GM23338 (cell line): Measurements from ENCODE around the gene JAKMIP1. TPM values are rescaled to one million over a fixed set of nuclear protein-coding genes. Genes with fewer than 3 reads are reported as not detected.

Experiments
- ATAC-seq: fragments of 200-7000 bp; cut with Tn5 transposase; 3 replicates; pipeline ENCODE4 v1.9.1; 2020
- DNase-seq: peaks from one replicate; pipeline ENCODE4 v3.0.0-alpha.2; 2015; ENCODE audit warnings: low spot score
- H2AFZ ChIP-seq: fragments of 200-600 bp; sonication (generic); 2 replicates; pipeline ENCODE4 v1.8.0; 2016; ENCODE audit warnings: antibody characterized with exemption, mild to moderate bottlenecking, moderate library complexity
- H3F3A ChIP-seq: fragments of 200-600 bp; sonication (generic); replicated peaks from 2 replicates; pipeline ENCODE4 v1.8.0; 2017; ENCODE audit warnings: antibody characterized with exemption, mixed run types, low read depth
- H3K27ac ChIP-seq: fragments of 200-600 bp; sonication (generic); 2 replicates; pipeline ENCODE4 v1.6.1; 2016; ENCODE audit warnings: low read depth
- H3K27me3 ChIP-seq: fragments of 200-600 bp; sonication (generic); 2 replicates; pipeline ENCODE4 v1.8.0; 2016; ENCODE audit warnings: mild to moderate bottlenecking, mixed run types, moderate library complexity; ENCODE audit not compliant: insufficient read depth
- H3K36me3 ChIP-seq: fragments of 200-600 bp; sonication (generic); 2 replicates; pipeline ENCODE4 v1.8.0; 2016; ENCODE audit warnings: mild to moderate bottlenecking; ENCODE audit not compliant: insufficient read depth
- H3K4me1 ChIP-seq: fragments of 200-600 bp; sonication (generic); 2 replicates; pipeline ENCODE4 v1.8.0; 2016; ENCODE audit warnings: mild to moderate bottlenecking, moderate library complexity; ENCODE audit not compliant: insufficient read depth
- H3K4me2 ChIP-seq: fragments of 200-600 bp; sonication (generic); 2 replicates; pipeline ENCODE4 v1.7.1; 2017; ENCODE audit warnings: mixed run types
- H3K4me3 ChIP-seq: fragments of 200-600 bp; sonication (generic); 2 replicates; pipeline ENCODE4 v1.6.1; 2016; ENCODE audit warnings: mixed run types
- H3K79me2 ChIP-seq: fragments of 200-600 bp; sonication (generic); replicated peaks from 2 replicates; pipeline ENCODE4 v1.8.0; 2017; ENCODE audit warnings: mild to moderate bottlenecking; ENCODE audit not compliant: insufficient read depth
- H3K9me2 ChIP-seq: fragments of 200-600 bp; sonication (generic); 2 replicates; pipeline ENCODE4 v1.8.0; 2017; ENCODE audit not compliant: insufficient read depth
- H4K20me1 ChIP-seq: fragments of 200-600 bp; sonication (generic); replicated peaks from 2 replicates; pipeline ENCODE4 v1.8.0; 2017; ENCODE audit warnings: mild to moderate bottlenecking; ENCODE audit not compliant: insufficient read depth
- H3K27ac Mint-ChIP-seq: 2 replicates; pipeline ENCODE4 v1.8.0; 2020; ENCODE audit warnings: inconsistent platforms, mild to moderate bottlenecking, moderate library complexity, mixed read lengths
- H3K27me3 Mint-ChIP-seq: 3 replicates; pipeline ENCODE4 v1.8.0; 2022; ENCODE audit warnings: low read depth, mild to moderate bottlenecking, moderate library complexity, mixed read lengths, inconsistent platforms; ENCODE audit not compliant: insufficient read depth, poor library complexity
- H3K36me3 Mint-ChIP-seq: 3 replicates; pipeline ENCODE4 v1.8.0; 2021; ENCODE audit warnings: low read depth, mild to moderate bottlenecking, inconsistent platforms, moderate library complexity, mixed read lengths
- H3K4me1 Mint-ChIP-seq: 3 replicates; pipeline ENCODE4 v1.8.0; 2020; ENCODE audit warnings: mild to moderate bottlenecking, inconsistent platforms, mixed read lengths
- H3K4me3 Mint-ChIP-seq: 3 replicates; pipeline ENCODE4 v1.8.0; 2021; ENCODE audit warnings: moderate library complexity, mild to moderate bottlenecking, inconsistent platforms, mixed read lengths
- H3K9me3 Mint-ChIP-seq: 3 replicates; pipeline ENCODE4 v1.8.0; 2020; ENCODE audit warnings: moderate library complexity, mild to moderate bottlenecking, inconsistent platforms, mixed read lengths
- JUNB ChIP-seq: IDR thresholded peaks from one replicate; pipeline ENCODE4 v1.6.1; 2016; ENCODE audit warnings: antibody characterized with exemption; ENCODE audit not compliant: unreplicated experiment
- STAT1 ChIP-seq: IDR thresholded peaks from one replicate; pipeline ENCODE4 v1.6.1; 2016; ENCODE audit warnings: antibody characterized with exemption; ENCODE audit not compliant: unreplicated experiment
- ZNF114 ChIP-seq: fragments of 250-450 bp; sonication (Bioruptor Pico); IDR thresholded peaks from 2 replicates; pipeline ENCODE4 v1.5.0; 2020; ENCODE audit warnings: mild to moderate bottlenecking, moderate library complexity
- ZNF331 ChIP-seq: fragments of 250-450 bp; sonication (Bioruptor Pico); IDR thresholded peaks from 2 replicates; pipeline ENCODE4 v1.5.0; 2020; ENCODE audit warnings: low read depth, mild to moderate bottlenecking, moderate library complexity
- polyA plus RNA-seq: library from polyadenylated mRNA; unstranded; fragments of >200 nt; fragmentation: Nextera tagmentation; extraction: Ambion mirVana; gene quantifications from 2 replicates; pipeline ENCODE4 v1.2.1, GENCODE V29; 2016
- total RNA-seq: library from RNA; depleted of rRNA; stranded (reverse); fragments of >200 nt; shearing (Covaris generic); gene quantifications from 2 replicates; pipeline ENCODE4 v1.2.3, GENCODE V29; 2014
- TF ChIP-seq, protein P1 (sequence below): fragments of 250-450 bp; sonication (Bioruptor Pico); IDR thresholded peaks from 2 replicates; pipeline ENCODE4 v1.5.0; 2020; ENCODE audit warnings: mild to moderate bottlenecking, moderate library complexity
- TF ChIP-seq, protein P2 (sequence below), 2 experiments: fragments of 200-600 bp in 1 of 2; sonication (generic) in 1 of 2; conservative IDR thresholded peaks; 2 replicates each; pipeline versions ENCODE4 v1.5.1 to v1.6.1; 2016 to 2017; ENCODE audit warnings: antibody characterized with exemption in 2 of 2, low read depth in 2 of 2, mild to moderate bottlenecking in 2 of 2, moderate library complexity in 1 of 2
- TF ChIP-seq, protein P3 (sequence below): IDR thresholded peaks from 2 replicates; pipeline ENCODE4 v1.6.1; 2016; ENCODE audit warnings: antibody characterized with exemption

The JAKMIP1 gene
- total and polyA plus RNA-seq, 2 experiments from 2014 or later: 4.6 to 5.1 TPM

DNA sequence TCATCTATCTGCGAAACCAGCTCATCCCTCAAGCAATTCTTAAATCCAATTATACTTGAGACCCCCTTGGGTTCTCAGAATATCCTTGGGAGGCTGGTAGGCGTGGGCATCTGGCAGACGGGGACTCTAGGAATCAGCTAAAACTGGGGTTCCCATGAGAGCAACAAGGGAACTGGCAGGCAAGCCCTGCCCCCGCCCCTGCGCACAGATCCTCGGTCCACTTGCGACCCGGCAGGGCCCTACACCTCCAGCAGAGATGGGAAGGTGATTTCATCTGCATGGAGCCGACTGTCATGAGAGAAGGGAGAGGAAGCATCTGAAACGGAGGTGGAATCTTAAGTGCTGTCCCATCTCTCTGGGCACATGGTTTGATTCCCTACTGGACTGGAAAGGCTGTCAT is 172.2 kb downstream of the JAKMIP1 start (continued):
- TF ChIP-seq, protein P1, sequence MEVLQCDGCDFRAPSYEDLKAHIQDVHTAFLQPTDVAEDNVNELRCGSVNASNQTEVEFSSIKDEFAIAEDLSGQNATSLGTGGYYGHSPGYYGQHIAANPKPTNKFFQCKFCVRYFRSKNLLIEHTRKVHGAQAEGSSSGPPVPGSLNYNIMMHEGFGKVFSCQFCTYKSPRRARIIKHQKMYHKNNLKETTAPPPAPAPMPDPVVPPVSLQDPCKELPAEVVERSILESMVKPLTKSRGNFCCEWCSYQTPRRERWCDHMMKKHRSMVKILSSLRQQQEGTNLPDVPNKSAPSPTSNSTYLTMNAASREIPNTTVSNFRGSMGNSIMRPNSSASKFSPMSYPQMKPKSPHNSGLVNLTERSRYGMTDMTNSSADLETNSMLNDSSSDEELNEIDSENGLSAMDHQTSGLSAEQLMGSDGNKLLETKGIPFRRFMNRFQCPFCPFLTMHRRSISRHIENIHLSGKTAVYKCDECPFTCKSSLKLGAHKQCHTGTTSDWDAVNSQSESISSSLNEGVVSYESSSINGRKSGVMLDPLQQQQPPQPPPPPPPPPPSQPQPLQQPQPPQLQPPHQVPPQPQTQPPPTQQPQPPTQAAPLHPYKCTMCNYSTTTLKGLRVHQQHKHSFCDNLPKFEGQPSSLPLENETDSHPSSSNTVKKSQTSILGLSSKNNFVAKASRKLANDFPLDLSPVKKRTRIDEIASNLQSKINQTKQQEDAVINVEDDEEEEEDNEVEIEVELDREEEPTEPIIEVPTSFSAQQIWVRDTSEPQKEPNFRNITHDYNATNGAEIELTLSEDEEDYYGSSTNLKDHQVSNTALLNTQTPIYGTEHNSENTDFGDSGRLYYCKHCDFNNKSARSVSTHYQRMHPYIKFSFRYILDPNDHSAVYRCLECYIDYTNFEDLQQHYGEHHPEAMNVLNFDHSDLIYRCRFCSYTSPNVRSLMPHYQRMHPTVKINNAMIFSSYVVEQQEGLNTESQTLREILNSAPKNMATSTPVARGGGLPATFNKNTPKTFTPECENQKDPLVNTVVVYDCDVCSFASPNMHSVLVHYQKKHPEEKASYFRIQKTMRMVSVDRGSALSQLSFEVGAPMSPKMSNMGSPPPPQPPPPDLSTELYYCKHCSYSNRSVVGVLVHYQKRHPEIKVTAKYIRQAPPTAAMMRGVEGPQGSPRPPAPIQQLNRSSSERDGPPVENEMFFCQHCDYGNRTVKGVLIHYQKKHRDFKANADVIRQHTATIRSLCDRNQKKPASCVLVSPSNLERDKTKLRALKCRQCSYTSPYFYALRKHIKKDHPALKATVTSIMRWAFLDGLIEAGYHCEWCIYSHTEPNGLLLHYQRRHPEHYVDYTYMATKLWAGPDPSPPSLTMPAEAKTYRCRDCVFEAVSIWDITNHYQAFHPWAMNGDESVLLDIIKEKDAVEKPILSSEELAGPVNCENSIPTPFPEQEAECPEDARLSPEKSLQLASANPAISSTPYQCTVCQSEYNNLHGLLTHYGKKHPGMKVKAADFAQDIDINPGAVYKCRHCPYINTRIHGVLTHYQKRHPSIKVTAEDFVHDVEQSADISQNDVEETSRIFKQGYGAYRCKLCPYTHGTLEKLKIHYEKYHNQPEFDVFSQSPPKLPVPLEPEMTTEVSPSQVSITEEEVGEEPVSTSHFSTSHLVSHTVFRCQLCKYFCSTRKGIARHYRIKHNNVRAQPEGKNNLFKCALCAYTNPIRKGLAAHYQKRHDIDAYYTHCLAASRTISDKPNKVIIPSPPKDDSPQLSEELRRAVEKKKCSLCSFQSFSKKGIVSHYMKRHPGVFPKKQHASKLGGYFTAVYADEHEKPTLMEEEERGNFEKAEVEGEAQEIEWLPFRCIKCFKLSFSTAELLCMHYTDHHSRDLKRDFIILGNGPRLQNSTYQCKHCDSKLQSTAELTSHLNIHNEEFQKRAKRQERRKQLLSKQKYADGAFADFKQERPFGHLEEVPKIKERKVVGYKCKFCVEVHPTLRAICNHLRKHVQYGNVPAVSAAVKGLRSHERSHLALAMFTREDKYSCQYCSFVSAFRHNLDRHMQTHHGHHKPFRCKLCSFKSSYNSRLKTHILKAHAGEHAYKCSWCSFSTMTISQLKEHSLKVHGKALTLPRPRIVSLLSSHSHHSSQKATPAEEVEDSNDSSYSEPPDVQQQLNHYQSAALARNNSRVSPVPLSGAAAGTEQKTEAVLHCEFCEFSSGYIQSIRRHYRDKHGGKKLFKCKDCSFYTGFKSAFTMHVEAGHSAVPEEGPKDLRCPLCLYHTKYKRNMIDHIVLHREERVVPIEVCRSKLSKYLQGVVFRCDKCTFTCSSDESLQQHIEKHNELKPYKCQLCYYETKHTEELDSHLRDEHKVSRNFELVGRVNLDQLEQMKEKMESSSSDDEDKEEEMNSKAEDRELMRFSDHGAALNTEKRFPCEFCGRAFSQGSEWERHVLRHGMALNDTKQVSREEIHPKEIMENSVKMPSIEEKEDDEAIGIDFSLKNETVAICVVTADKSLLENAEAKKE (CRISPR knock-in tag): no peak
- TF ChIP-seq ZNF331 (no peak), STAT1 (no peak)
- TF ChIP-seq, protein P2, sequence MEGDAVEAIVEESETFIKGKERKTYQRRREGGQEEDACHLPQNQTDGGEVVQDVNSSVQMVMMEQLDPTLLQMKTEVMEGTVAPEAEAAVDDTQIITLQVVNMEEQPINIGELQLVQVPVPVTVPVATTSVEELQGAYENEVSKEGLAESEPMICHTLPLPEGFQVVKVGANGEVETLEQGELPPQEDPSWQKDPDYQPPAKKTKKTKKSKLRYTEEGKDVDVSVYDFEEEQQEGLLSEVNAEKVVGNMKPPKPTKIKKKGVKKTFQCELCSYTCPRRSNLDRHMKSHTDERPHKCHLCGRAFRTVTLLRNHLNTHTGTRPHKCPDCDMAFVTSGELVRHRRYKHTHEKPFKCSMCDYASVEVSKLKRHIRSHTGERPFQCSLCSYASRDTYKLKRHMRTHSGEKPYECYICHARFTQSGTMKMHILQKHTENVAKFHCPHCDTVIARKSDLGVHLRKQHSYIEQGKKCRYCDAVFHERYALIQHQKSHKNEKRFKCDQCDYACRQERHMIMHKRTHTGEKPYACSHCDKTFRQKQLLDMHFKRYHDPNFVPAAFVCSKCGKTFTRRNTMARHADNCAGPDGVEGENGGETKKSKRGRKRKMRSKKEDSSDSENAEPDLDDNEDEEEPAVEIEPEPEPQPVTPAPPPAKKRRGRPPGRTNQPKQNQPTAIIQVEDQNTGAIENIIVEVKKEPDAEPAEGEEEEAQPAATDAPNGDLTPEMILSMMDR (conservative IDR thresholded peaks at IDR 0.05; ENCODE audit: low read depth in 2 of 2): no peak

DNA sequence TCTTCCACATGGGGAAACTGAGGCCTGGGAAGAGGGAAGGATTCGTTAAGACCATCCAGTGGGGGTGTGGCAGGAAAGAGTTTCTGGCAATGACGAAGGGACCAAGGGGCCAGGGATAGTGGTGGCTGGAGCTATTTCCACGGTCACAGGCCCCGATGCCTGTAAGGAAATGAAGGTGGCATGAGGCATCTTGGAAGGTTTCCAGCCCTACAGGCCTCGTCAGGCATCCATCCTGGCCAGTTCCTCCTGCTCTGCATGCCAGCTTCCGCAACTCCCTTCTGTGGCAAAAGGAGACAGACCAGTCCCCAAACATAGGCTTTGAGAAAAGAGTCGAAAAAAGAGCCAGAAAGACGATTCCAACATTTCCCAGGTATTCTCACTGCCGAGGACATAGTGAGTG is 173.0 kb downstream of the JAKMIP1 start:
- no peak overlapping the region for H3K27ac ChIP-seq
- H3K27me3 Mint-ChIP-seq: peaks cover 14% of the 10 kb centered on the region
- H3K27ac Mint-ChIP-seq: no peak overlapping the region
- H3K9me2 ChIP-seq: no peaks in the 10 kb centered on the region
- no peak overlapping the region for H2AFZ ChIP-seq
- no peaks in the 10 kb centered on the region; the same call in 2 of the 3 replicates for H3K36me3 Mint-ChIP-seq
- peaks cover 17% of the 10 kb centered on the region for H3K4me1 Mint-ChIP-seq
- no peak for ATAC-seq
- no peak overlapping the region for H3K4me3 ChIP-seq
- no peaks in the 10 kb centered on the region for H3K36me3 ChIP-seq
- no peaks in the 10 kb centered on the region for H3K4me1 ChIP-seq
- no peak for DNase-seq
- no peaks in the 10 kb centered on the region for H3K27me3 ChIP-seq
- no peak overlapping the region for H3K4me2 ChIP-seq
- no peaks in the 10 kb centered on the region for H3K9me3 Mint-ChIP-seq
- no peak overlapping the region for H3K4me3 Mint-ChIP-seq
- H4K20me1 ChIP-seq: no peaks in the 10 kb centered on the region
- no peaks in the 10 kb centered on the region for H3K79me2 ChIP-seq
- H3F3A ChIP-seq: no peaks in the 10 kb centered on the region
- TF ChIP-seq JUNB: no peak
- no peak for TF ChIP-seq ZNF114 (CRISPR knock-in tag)
- TF ChIP-seq STAT1: no peak
- TF ChIP-seq, protein P3, sequence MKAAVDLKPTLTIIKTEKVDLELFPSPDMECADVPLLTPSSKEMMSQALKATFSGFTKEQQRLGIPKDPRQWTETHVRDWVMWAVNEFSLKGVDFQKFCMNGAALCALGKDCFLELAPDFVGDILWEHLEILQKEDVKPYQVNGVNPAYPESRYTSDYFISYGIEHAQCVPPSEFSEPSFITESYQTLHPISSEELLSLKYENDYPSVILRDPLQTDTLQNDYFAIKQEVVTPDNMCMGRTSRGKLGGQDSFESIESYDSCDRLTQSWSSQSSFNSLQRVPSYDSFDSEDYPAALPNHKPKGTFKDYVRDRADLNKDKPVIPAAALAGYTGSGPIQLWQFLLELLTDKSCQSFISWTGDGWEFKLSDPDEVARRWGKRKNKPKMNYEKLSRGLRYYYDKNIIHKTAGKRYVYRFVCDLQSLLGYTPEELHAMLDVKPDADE: no peak
- TF ChIP-seq, protein P1 (CRISPR knock-in tag): no peak
